ENCODE results near the gene PTPN9.
"Not testable (repeated sequence)": the region's sequence is repeated elsewhere in the genome, so short reads cannot be mapped to it uniquely, and the experiment has no call there.

The PTPN9 gene

DNA sequence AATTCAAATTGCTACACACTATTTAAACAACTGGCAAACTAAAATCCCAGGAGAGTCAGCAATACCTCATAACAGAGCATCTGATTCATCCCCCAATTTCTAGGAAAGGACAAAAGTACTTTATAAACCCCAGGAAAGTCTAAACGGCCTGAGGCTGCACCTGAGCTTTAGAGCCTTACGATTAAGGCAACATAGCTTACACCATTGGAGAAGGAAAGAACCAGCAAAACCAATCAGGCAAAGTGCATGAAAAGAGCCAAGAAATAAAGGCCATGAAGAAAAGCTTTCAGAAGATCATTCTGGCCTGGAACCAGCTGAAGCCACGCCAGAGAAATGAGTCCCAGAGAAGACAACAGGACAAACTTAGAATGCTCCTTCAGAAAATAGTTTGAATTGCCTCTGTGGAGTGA, 48.1 kb downstream of the PTPN9 start:
- no peak for DNase-seq (ENCODE audit: low read depth)

DNA sequence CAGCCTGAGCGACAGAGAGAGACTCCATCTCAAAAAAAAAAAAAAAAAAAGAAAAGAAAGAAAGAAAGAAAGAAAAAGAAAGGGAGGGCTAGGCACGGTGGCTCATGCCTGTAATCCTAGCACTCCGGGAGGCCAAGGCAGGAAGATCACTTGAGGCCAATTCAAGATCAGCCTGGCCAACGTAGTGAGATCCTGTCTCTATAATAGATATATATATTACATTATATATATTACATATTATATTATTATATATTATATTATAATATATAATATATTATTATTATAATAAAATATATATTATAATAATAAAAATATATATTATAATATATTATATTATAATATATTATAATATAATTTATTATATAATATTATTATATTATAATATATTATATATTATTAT, 48.9 kb downstream of the PTPN9 start:
- no peak for DNase-seq (ENCODE audit: low read depth)

DNA sequence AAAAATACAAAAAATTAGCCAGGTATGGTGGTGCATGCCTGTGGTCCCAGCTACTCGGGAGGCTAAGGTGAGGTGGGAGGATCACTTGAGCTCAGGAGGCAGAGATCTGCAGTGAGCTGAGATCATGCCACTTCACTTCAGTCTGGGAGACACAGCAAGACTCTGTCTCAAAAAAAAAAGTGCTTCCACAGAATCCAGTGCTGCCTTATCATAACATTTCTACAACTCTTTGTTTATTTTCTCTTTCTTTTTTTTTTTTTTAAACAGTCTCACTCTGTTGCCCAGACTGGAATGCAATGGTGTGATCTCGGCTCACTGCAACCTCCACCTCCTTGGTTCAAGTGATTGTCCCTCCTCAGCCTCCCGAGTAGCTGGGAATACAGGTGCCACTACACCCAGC, 53.4 kb downstream of the PTPN9 start:
- not testable (repeated sequence) for DNase-seq (ENCODE audit: low read depth)

DNA sequence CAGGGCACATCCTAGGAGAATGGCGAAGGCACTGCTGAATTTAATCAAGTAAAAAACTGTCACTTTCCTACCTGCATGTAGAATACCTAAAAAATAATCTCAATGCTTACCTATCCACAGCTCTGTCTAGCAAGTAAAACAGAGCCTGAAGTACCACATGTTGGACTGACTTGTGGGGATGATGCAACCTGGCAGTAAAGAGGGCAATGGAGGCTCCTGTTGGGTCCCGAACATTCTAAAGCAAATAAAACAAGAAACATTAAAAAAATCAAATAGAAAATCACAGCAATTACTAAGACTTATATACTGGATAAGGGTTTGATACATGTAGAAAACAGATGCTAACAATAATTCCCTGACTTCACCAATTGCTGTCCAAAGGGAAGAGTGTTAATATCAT, 56.1 kb downstream of the PTPN9 start:
- DNase-seq (ENCODE audit: low read depth) = no peak

DNA sequence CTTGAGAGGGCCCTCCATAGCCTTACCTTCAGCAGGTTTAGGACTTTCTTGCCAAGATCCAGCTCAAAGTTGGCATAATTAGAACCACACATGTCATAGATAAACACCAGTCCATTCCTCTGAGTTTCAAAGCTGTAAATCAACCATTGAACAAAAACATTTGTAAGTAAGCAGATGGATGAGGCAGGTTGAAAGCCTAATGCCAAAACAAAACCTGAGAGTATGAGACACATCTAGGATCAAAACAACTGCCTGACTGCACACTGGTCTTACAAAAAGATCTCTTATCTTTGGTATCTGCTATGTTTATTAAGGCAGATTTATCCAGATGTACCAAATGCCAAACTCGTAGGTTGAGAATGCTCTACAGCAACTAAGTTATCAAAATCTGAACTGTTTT, 61.9 kb downstream of the PTPN9 start:
- DNase-seq (ENCODE audit: low read depth) = no peak

DNA sequence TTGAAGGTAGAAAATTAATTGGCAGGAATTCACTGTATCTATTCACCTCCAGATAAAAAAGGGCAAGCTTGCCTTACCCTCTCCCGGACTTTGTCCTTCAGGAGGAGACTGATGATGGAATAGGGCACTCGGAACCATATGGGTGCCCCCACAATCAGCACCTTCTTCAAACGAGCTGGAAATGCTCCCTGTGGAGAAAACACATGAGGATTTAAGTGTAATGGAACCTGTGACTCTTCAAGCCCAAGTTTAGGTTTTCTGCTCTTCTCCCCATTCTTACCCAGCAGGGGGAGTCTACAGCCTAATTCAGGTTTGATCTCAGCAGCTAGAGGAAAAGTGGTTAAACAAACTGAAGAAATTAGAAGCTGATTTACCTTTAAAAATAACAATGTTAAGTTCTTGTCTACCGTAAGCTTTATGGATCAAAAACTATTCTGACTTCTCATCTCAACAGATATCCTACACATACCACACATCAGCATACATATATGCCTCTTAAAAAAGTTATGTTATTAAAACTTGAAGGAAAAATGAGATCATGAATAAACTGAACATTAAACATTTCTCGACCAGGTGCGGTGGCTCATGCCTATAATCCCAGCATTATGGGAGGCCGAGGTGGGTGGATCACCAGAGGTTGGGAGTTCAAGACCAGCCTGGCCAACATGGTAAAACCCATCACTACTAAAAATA, 70.1 kb downstream of the PTPN9 start:
- DNase-seq (ENCODE audit: low read depth) = no peak

DNA sequence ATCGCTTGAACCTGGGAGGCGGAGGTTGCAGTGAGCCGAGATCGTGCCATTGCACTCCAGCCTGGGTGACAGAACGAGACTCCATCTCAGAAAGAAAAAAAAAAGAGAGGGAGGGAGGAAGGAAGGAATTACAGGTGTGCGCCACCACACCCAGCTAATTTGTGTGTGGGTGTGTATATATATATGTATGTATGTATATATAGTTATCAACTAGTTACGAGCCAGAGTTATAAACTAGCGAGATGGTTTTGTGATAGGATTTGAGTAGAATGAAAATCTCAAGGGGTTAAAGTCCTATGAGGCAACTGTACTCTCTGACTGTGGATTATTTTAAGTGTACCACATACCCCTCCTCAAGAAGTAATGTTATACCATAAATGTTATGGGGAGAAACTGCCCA, 76.8 kb downstream of the PTPN9 start:
- DNase-seq (ENCODE audit: low read depth) = no peak

DNA sequence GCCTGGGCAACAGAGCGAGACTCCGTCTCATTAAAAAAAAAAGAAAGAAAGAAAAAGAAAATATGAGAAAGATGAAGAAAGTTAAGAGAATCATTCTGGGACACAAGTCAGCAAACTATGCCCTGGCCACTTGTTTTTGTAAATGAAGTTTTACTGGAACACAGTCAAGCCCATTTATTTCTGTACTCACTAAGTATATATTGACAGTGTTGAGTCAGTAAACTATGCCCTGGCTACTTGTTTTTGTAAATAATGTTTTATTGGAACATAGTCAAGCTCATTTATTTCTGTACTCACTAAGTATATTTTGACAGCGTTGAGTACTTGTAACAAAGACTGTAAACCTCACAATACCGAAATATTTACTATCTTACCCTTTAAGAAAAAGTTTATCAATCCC, 85.4 kb downstream of the PTPN9 start:
- no peak for DNase-seq (ENCODE audit: low read depth)

DNA sequence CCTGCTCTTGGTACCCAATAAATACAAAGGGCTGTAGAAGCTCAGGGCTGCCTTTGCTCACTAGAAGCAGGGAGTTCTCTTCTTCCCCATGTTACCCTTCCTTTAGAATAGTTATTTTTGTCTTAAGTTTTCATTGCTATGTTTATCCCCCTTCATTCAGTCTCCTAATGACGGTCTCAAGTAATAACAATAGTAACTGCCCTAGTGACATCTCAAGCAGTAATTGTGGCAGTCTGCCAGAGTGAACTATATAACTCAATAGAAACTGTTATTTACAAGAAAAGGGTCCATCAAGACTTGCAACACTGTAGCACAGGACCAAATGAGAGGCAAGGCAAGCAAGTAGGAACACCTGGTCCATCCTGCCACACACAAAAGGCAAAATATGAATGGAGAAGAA, 95.2 kb downstream of the PTPN9 start:
- no peak for DNase-seq (ENCODE audit: low read depth)

DNA sequence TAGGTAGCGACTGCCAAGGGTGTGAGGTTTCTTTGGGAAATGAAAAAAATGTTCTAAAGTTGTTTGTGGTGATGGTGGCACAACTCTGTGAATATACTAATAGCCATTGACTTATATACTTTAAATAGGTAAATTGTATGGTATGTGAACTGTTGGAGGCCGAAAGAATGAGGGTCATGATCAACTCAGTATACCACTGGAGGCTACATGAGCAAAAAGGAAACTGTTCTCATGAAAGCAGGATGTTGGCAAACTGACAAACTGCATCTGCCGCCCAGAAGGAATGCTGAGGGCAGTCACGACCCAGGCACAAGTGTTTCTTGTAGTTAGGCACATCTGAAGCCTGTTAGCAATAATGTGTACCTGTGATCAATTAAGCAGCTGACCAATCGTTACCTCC, 95.6 kb downstream of the PTPN9 start:
- not testable (repeated sequence) for DNase-seq (ENCODE audit: low read depth)

DNA sequence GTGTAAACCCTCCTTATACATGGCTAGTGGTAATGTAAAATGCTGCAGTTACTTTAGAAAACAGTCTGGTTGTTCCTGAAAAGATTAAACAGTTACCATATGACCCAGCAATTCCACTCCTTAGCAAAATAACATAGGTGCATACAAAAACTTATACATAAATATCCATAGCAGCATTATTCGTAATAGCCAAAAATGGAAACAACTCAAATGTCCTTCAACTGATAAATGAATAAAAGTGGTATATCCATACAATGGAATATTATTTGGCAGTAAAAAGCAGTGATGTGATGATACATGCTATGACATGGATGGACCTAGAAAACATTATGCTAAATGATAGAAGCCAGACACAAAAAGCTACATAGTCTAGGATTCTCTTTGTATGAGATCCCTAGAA, 96.0 kb downstream of the PTPN9 start:
- no peak for DNase-seq (ENCODE audit: low read depth)

DNA sequence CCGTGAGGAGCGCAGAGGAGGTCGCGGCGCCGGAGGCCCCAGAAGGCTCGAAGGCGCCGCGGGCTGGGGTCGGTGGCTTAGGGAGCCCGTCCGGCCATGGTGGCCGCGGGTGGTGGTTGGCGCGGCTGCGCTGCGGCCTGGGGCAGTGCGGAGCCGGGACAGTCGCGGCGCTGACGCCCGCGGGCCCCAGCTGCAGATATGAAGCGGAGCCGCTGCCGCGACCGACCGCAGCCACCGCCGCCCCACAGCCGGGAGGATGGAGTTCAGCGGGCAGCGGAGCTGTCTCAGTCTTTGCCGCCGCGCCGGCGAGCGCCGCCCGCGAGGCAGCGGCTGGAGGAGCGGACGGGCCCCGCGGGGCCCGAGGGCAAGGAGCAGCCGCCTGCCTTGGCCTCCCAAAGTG, 98.7 kb downstream of the PTPN9 start:
- DNase-seq (ENCODE audit: low read depth) = not testable (repeated sequence)

DNA sequence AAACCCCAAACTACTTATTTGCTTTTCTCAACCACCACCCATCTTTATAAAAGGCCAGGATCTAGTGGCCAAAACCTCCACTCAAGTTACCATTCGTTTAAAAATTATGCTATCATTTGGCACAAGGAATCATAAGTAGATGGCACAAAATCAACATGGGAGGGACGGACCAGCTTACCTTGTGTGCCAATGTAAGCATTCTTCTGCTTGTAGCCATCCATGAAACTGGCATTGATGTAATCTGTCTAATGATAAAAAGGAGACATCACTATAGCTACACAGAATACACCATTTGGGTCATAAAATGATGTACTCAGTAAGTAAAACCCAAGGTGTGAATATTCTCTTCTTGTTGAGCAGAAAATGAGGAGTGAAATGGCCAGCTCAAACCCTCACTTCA, 99.4 kb downstream of the PTPN9 start:
- DNase-seq (ENCODE audit: low read depth) = no peak

DNA sequence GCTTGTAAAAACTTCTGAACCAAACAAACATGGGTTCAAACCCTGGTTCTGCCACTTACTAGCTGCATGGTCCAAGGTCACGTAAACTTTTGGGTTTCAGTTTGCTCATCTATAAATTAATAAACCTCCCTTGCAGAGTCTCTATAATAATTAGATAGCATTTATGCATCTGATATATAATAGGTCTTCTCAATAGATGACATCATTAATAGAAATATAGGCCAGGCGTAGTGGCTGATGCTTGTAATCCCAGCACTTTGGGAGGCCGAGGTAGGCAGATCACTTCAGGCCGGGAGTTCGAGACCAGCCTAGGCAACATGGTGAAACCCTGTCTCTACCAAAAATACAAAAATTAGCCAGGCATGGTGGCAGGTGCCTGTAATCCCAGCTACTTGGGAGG, 102.0 kb downstream of the PTPN9 start:
- not testable (repeated sequence) for DNase-seq (ENCODE audit: low read depth)

DNA sequence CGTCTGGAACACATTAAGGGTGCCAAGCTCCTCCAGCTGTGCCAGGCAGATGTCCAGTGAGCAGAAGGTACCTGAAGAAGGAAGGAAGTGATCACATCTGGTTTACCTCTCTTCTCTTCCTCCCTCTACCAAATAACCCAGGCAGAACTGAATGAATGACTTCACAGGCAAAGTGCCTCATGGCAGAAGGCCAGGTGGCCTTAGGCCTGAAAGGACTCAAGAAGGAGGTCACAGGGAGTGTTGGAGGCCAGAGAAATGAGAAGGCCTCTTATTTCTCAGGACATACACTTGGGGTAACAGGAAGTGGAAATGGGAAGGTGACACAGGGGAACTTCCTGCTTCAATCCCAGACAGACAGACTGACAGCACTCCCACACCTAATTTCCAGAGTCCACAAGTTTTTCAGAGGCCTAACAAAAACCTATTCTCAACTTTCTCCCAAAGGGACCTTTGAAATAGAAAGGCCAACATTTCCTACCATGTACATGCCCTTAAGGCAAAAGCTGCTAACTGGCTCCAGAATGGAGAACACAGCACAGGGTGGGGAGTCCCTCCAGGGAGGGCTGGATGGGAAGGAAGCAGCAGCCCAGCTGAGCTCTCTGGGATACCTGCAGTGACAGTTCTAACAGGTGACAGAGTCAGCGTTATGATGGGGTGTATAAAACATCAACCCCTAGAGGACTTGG, 110.1 kb downstream of the PTPN9 start:
- no peak for DNase-seq (ENCODE audit: low read depth)

DNA sequence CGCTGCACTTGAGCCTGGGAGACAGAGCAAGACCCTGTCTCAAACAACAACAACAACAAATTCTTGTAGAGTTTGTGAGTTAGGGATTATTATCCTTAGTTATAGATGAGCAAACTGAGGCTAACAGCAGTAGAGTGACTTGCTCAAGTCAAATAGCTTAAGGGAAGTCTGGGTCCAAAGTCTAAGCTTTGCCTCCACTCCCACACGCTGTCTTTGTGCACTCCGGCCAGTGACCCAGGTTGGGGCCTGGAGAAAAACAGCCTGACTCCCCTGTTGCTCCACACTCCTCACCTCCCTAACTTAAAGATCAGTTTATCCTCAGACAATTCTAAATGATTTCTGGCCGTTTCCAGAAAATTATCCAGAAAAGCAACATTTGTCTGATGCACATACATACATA, 118.5 kb downstream of the PTPN9 start:
- DNase-seq (ENCODE audit: low read depth) = no peak

DNA sequence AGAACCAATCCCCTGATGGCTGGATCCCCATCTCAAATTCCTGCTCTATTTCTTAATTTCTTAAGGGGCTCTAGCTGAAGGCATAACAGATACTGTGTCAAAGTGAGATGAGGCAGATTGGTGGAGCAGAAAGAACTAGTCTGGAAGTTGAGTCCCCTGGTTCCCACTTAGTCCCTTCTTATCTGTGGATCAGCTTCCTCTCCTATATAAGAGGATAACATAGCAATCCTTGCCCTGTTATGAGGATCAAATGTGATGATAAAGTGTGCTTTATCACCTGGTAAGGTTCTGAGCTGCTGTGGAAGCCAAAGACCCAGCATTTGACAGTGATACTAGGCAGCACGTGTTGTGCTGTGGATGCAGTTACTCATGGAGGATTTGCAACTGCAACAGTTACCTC, 119.5 kb downstream of the PTPN9 start:
- DNase-seq (ENCODE audit: low read depth) = no peak

DNA sequence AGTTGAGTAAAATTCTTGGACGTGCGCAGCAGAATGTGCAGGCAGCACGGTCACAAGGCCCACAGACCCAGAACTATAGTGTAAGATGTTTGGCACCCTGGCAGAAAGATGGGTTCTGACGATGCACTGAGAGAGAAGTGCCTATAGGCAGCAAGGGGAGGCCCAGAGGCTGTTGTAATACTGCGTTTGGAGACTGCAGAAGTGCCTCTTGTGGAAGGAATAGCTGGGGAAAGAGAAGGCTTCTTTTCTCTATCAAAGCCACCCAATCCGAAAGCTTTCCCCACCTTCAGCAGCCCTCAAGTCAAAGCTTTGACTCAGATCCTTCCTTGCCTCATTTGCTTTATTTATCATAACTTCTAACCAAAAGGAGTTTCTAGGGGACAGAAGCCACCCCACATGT, 122.4 kb downstream of the PTPN9 start:
- DNase-seq (ENCODE audit: low read depth) = no peak

DNA sequence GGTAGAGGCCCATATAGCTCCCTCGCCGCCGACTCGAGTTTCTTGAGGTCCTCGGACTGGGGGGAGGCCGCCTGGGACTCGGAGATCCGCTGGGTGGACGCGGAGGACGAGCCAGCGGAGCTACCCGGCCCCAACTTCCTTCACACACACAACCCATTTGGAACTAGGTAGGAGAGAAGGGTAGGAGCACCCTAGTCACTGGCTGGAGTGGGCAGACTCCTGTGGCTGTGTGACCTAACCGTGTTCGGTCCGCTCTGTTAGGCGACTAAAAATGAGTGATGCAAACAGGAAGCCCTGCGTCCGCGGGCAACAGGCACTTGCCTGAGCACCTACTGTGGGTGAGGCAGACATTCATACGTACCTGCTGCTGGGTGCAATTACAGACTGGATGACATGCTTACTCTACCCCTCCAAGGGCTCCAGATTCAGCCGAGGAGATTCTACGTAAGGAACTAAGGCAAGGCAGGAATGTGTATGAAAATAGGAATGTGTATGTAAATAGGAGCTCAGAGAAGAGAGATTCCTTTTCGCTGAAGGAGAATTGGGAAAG, 123.1 kb downstream of the PTPN9 start:
- peak; percentile 30 for DNase-seq (ENCODE audit: low read depth)

DNA sequence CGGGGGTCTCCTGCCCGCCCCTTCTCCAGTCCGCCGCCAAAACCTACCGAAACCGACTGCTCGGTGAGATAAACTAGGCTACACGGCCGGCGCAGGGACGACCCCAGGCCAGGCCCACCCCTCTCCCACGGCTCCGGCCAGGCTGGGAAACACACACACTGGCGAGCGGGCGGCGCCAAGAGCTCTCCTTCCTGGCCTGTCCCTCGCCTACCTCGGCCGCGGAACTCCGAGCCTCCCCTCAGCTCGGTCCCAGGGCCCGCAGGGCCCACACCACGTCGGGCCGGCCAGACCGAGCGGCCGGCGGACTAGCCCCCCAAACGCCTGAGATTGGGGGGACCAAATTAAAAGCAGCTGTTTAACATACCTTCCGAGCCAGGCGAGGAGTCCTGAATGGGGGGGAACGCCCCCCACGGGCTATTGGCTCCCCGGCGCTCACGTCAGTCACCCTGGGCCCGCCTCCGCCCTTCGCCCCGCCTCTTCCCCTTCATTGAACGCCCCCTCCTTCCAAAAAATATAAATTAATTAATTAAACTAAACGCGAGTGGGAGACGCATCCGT, 123.6 kb downstream of the PTPN9 start:
- DNase-seq (ENCODE audit: low read depth) = peak; percentile 84

DNA sequence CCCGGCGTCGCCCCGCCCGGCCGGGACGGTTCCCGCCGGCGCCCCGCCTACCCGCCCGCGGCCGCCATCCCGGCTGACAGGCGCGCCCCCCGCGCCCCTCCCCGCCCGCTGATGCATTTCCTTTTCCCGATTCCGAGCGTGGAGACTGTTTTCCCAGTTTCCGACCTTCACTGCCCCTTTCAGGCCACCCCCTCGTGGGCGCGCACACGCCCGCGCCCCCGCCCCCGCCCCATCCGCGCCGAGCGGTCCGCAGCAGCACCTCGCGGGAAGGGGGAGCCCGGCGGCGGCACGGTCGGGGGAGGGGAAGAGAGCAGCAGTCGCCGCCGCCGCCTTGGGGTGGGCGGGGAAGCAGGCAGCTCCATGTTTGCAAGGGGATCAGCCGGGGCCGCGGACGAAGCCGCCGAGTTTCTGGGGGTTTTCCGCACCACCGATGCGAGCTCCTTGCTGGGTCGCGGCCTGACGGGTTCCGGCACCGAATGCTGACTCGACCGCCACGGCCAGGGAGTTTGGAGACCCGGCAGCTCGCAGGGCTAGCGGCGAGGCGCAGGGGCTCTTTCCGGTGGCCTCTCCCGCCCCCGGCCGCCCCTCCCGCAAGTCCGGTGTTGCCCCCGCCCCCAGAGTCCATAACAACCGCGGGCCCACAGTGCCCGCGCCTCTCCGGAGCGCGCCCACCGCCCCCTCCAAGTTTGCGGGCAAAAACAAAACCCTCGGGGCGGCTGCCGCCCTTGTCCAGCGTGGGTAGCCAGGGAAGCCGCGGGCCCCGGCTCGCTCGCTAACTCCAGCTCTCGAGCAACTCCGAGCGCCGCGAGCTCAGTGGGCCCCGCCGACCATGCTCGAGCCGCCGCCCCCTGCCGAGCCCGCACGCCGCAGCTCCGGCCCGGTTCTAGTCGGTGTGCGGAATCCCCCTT, 124.4 kb downstream of the PTPN9 start:
- peak; percentile 76 for DNase-seq (ENCODE audit: low read depth)
